GM19351 (cell line): ENCODE data around the gene STRN4.

Source experiments
- ATAC-seq: cut with Tn5 transposase; IDR thresholded peaks from one replicate; pipeline ENCODE4 v1.9.1; 2021; ENCODE audit warnings: mild to moderate bottlenecking, moderate library complexity; ENCODE audit not compliant: unreplicated experiment

Gene STRN4

DNA sequence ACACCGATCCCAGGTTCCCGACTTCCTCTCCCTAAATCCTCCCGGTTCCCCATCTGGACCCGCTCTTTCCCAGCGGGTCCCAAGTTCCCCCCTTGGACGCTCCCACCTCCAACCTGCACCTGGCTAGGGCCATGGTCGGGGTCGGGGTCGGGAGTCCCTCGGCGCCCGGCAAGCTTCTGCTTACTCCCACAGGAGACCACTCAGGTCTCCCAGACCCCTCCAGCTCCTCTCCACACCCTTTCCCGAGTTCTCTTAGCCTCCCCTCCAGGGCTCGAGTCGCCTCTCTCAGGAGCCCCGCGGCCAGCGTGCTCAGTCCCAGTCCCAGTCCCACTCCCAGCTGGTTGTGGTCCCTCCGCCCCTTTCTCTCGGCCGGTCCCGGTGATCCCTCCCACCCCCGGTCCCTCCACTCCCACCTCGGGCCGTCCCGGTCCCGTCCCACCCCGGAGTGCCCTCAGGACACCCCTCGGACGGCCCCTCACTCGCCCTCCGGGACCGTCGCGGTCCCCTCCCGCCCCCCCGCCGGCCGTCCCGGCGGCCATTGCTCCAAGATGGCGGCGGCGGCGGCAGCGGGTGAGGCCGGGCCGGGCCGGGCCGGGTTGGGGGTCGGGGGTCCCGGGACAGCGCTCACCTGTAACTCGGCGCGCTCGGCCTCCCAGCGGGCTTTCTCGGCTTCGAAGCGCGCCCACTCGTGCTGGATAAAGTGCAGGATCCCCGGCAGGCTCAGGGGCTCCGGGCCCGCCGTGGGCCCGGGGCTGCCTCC is 549 bp downstream of the STRN4 start, which contains the start of gene FKRP:
Gene FKRP, plus strand, starts transcription at position 537 of the 760 bp plus-strand sequence. CDS start 9,394 bp downstream, outside the sequence.
- no peak for ATAC-seq

DNA sequence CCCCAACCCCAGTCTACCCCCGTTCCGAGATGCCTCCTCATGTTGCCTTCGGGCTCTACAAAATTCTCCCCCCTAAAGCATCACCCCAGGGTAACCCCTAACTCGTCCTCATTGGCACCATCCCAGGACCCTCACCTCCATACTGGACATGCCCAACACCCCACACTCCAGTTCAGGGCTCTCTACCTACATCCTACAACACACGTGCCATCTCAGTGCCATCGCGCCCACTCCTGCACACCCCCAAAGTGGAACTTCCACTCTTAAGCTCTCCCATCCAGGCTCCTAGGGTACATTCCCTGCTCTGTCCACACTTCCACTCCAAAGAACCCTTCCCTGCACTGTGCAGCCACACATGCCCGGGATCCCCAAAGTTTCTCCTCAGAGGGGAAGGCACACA is 1.2 kb downstream of the STRN4 start:
- no peak for ATAC-seq

DNA sequence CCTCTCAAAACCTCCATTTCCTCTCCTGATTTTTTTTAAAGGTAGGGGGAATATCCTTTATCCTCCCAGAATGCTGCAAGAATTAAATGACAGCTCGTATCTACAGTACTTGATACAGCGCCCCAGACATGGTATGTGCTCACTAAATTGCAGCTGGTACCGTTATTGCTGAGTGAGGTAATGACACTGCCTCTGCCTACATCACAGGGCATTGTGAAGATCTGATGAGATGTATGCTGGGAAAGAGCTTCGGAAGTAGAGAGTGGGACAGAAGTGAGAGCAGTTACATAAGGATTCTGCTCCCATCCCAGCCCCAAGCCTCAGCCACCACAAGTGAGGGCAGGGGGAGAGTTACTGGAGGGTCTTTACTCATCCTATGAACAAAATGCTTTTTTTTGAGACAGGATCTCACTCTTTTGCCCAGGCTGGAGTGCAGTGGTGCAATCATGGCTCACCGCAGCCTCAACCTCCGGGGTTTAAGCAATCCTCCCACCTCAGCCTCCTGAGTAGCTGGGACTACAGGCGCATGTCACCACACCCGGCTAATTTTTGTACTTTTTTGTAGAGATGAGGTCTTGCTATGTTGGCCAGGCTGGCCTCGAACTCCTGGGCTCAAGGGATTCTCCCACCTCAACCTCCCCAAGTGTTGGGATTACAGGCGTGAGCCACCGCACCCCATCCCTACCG is 2.1 kb downstream of the STRN4 start:
- ATAC-seq = no peak

DNA sequence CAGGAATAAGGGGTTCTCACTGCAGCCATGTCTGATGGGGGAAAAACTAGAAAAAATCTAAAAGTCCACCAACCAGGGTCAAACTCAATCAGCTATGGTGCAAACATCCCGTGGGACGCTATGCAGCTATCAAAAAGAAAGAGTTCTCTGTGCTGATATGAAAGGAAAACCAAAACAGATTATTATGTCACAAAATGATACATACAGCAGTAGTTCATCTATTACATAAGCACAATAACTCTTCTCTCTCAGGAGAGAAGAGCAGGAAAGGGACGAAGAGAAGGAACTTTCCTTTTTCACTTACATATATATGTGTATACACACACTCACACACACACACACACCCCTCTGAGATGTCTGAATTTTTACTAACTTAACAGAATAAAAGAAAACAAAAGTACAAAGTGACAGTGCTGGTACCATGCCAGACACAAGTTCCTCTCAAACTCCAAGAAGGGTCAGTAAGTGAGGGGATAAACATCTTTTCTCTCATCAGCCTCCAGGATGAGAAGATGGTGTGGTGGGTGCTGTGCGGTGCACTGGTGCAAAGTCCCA is 3.2 kb downstream of the STRN4 start:
- no peak for ATAC-seq

DNA sequence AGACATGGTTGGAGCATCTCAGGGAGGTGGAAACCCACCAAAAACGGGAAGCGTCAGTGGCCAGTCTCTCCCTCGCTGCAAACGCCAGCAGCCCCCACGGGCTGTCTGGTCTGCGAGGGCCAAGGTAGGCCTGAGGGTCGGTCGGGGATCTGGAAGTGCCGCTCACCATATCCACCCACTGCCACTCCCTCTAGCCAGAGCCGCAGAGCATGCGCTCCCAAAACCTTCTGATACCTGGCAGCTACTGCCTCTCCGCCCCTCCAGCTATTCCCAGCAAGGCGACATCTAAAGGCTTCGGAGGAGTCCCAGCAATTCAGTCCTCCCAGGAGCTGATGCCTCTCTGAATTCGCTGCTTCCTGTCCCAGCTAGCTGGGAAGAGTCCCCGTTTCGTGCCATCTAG is 4.8 kb downstream of the STRN4 start:
- ATAC-seq = no peak

DNA sequence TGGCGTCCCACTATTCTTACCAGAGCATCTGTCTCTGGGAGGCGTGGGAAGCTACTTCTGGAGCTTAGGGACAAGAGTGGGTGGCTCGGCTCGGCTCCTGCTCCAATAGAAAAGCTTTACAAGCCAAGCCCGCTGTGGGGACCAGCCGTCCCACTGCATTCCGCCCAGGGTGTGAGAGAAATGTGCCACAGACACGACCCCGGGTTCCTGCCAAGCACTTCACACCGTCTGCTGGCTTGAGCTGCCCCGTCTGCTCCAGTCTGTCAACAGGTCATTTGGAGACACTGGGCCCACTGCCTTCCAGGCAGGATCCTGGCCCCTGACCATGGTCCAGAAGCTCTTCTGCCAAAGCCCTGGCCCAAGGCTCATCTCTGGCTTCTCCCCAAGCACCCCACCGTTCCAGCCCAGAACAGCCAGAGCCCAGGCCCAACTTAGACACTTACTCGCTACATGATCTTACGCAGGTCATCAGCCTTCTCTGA is 6.9 kb downstream of the STRN4 start:
- ATAC-seq = no peak

DNA sequence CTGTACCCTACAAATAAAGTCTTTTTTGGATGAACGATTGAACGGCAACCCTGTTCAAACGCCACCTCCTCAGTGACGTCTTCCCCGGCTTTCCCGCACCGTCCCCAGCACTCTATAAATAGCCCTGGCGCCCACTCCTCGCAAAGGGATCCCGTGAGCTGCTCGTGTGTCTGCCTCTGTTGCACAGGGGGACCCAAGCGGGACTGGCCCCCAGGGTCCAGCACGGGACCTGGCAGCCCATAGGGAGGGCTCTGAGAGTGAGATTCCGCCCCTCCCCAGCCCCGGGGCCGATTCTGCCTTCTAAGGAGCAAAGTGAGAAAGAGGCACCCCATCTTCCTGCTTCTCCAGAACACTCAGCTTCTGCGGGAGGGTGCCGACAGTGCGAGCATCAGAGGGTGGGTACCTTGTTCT is 8.5 kb downstream of the STRN4 start:
- no peak for ATAC-seq

DNA sequence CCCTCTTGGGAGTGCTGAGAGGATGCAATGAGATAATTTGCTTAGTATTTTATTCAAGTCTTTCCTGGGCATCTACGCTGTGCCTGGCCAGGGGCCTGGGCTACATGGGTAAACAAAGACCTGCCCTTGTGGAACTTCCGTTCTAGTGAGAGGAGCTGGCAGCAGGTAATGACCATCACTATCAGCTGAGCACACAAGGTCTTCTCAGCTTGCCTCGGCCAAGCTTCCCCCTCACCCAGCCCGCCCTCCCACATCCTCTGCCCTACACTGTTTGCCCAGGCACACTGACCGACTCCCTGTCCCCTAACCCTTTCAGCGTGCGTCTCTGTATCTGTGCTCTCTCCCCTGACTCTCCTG is 9.0 kb downstream of the STRN4 start:
- ATAC-seq = no peak

DNA sequence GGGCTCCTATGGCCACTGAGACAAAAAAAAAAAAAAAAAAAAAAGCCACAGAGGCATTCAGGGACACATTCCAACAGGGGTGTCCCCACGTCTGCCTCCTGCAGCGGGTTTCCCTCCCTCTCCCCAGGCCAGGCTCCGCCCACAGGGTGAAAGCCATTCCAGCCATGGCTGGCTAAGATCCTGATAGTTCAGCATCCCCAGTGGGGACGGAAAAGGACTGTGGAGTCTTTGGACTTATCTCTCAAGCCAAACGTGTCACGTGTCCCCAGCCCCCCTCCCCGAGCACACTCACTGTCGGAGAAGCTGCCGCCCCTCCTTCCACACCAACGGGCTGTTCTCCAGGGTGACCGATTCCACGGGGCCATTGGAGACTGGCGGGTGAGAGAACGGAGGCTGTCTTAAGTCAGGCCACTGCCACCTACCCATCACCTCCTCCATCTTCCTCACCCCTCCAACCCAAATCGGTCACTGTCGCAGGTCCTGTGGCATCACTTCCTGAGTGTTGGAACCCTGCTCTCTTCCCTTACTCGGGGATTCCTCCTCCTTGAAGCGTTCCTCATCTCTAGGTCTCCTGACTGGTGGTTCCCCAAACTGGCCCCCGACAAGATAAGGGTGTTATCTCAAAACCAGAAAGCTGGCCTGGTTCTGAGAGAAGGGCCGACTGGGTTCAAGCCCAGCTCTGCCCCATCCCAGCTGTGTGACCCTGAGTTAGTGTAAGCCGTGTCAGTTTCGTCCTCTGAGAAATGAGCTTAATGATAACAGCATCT is 9.5 kb downstream of the STRN4 start:
- no peak for ATAC-seq

DNA sequence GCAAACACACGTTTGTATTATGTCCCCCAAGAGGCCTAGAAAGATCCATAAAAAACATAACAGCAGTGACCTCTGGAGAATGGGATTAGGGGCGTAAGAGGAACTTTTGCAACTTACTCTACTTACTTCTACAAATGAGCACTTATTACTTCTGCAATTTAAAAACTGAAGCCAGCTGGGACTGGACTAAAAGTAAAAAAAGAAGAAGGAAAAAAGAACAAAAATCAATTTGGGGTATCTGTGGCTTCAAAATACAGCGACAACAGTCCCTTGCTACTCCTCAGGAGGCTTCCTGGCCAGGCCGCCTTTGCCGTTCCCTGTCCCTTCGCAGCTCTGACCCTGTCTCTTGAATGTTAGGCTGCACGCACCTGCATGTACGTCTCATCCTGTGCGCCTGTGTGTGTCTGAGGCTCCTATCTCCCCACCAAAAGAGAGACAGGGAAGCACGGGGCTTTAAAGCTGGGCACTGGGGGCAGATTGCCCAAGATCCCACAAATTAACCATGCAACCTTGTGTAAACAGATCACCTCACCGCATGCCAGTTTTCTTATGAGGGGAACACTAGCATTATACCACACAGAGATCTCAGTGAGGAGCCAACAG is 12.5 kb downstream of the STRN4 start:
- ATAC-seq = no peak

DNA sequence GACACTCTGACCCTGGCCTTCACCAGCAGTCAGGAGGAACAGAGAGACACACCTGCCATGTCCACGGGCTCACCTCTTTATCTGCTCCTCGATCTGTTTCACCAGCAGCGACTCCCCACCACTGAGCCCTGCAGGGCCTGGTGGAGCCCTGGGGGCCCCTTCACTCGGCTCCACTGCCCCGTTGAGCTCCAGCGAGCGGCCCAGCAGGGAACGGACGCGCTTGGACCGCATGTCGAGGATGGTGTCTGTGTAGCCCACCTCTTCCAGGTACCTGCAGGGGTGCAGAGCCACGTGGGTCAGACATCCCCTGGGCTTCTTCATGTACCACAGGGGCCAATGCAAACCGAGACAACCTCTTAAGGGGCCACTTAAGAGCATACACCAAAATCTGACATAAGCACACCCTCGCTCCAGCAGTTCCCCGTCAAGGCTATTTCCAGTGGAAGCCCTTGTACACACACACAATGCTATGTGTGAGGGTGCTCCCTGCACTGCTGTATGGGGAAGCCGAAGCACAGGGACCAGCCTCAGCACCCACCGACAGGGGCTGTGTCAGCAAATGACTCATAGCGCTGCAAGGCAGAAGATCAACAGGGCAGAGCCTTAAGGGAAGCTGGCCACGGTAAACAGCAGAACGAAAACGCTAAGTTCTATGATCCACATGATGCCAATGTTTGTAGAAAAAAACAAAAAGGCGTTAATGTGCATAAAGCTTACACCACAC is 13.1 kb downstream of the STRN4 start:
- ATAC-seq = no peak

DNA sequence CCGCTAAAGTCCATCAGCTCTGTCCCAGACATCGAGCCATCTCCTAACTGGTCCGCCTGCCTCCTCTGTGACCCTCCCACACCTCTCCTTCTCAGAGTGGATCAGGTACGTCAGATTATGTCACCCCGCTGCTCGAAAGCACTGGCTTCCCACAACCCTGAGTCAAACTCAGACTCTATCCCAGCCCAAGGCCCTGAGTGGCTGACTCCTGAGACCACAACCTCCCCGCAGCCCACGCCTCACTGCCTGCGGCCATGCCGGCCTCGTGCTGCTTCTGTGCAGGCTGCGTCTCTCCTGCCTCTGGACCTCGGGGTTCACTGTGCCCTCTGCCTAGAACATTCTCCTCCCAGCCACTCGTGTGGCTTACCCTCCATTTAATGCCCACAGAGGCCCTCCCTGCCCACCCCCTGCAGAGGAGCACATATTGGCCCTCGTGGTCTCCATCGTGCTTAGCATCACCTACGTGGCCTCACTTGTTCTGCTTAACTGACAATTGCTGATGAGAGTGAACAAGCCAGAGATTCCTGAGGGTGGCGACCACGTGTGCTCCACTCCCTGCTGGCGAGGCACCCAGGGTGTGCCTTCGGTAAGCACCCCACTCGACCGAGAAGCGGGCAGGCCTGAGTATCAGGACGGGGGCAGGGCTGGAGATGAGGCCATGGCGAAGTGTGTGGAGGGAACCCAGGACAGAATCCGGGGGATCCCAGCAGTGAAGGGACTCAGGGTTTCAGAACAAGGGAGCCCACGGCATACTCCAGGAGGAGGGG is 13.9 kb downstream of the STRN4 start:
- no peak for ATAC-seq

DNA sequence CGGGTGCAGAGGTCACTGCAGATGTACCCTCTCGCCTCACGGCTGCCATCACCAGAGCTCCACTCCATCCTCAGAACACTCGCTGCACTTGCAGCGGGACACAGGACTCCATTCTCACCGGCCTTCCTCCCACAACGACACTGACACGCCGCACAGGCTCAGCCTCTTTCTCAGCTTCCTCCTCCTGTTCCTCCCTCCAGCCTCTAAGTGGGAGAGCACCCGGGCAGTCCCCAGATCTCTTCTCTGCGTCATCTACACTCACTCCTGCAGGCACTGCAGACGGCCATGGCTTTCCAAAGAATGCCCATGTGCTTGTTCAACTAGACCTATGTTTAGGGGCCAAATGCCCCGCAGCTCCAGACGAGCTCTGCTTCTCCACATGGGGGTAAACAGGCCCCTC is 14.7 kb downstream of the STRN4 start:
- no peak for ATAC-seq

DNA sequence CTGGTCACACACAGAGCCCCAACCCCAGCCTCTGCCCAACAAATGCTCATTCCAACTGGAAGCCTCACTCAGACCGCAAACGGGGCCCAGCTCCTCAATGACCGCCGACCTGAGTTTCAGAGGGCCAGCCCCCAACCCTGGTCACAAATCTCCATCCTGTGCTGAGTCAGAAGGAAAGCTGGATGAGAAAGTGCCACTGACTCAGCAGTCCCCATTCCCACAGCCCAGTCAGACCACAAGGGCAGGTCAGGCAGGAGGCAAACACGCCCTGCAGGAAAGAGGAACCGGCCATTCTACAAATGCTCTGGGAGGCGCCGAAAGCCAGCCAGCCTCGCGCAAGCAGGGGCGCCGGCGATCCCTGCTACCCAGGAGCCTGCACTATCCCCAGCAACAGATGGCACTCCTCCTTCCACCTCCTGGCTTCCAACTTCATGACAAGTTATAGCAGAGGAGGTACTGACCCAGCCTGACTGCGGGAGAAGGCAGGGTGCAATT is 15.2 kb downstream of the STRN4 start:
- no peak for ATAC-seq

DNA sequence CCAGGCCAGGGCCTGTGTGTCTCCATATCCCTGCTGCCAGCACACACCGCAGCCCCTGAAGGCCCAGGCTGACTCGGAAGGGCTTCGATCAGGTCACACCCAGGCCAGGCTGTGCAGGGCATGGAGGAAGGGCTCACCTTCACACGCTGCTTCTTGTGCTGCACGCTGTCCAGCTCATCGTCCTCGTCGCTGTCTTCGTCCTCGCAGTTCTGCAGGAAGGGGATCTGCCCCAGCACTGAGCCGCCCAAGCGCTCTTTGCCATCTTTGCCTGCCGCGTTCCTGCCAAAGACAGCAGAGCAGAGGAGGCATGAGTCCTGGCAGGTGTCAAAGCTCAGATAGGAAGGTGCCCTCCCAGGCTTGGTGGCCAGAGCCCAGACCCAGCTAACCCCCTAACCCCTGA is 15.7 kb downstream of the STRN4 start:
- no peak for ATAC-seq

DNA sequence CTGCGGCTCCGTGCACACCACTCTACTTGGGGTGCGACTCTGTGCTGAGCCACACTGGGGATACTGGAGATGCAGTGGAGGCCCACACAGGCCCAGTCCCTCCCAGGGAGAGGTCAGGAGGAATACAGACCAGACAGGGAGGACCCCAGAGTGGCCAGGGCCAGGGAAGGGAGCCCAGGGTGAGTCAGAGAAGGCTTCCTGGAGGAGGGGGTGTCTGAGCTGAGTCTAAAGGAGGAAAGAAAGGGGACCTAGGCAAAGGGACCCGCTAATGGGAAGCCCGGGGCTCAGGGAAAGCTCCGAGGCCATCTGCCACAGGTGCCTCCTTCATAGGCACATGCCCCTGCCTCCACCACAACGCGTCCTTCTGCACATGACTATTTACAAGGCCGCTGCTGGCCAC is 16.1 kb downstream of the STRN4 start:
- ATAC-seq = no peak

DNA sequence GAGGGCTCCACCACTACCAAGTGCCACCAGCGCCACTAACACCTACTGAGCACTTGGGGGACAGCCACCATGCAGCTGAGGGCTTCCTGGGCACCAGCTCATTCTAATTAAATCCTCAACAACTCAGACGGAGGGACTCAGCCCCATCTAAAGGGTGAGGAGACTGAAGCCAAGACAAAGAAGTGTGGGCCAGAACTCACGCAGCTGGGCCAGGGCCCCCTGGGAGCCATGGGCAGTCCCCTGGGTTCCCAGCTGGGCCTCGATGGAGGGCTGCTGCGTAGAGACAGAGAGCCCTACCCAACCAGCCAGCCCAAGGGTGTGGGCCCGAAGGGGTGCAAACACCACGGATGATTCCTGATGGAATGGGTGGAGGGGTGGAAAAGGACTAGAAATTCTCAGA is 16.6 kb downstream of the STRN4 start:
- ATAC-seq = no peak

DNA sequence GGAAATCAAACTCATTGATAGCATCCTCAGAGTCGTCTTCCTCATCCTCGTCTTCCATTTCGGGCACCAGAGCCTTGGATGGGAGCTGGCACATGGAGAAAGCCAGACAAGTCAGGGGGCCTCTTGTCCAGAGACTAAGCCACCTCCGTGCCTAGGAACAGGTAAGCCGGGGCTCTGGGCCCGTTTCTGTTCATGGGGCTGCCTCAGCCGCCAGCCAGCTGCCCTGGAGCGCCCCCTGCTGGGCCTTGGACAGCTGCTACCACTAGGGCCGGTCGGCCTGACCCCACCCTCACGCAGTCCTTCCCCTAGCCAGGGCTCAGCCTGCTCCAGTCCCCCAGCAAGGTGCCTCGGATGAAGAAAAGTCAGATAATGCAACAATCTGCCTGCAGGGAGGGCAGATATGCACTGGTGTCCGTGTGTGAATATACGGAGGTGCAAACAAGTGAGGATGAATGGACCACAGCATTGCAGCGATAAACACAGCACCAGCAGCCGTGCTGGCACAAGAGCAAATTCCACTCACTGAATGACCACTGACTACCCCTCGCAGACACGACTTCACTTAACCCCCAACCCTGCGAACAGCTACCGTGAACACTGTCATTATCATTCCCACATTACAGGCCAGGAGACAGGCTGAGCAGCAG is 17.4 kb downstream of the STRN4 start:
- ATAC-seq = no peak

DNA sequence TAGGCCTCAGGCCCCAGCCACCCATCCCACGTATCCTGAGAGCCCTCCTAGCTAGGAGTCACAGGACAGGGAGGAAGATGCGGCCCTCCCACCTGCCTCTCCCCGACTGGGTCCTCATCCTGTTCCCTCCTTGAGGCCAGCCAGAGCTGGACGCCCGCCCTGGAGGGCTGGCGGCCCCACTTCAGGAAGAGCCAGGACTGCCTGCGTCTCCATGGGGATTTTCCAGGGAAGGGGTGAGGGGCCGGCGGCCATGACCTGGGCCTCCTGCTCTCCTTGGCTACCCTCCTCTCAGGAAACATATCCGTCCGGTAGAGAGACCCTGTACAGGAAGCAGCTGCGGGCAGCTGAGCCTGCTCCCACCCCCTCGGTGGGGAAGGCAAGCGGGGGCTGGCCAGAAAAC is 18.0 kb downstream of the STRN4 start:
- ATAC-seq = no peak
